Right renal cortex interstitium (tissue), 3 donors: Measurements from ENCODE around the gene AGR2. TPM values are rescaled to one million over a fixed set of nuclear protein-coding genes. Genes with fewer than 3 reads are reported as not detected.
"Not testable (repeated sequence)": the region's sequence is repeated elsewhere in the genome, so short reads cannot be mapped to it uniquely, and the experiment has no call there.

ENCODE experiments used
- DNase-seq, 3 donors: peaks; one replicate each; pipeline ENCODE4 v3.0.0-alpha.2; 2013; ENCODE audit warnings: low read depth in 3 of 3, low spot score in 2 of 3
- polyA plus RNA-seq, 3 donors: library from polyadenylated mRNA; unstranded; fragments of 120-200 nt; gene quantifications; one replicate each; pipeline ENCODE4 v1.2.1, GENCODE V29; 2013; ENCODE audit not compliant: insufficient read length in 3 of 3

Gene AGR2
- polyA plus RNA-seq, 3 donors: 56.4 to 75.9 (median 75.7) TPM

- DNase-seq: no peak
Observed at GRCh38 chr7:16774986-16775385, 29.8 kb downstream of the AGR2 start.

GRCh38 chr7:16774294-16774693 lies 30.5 kb downstream of the AGR2 start:
- no peak for DNase-seq

- no peak for DNase-seq
Observed at GRCh38 chr7:16773884-16774283, 30.9 kb downstream of the AGR2 start.

- DNase-seq: no peak
Observed at GRCh38 chr7:16773326-16773725, 31.5 kb downstream of the AGR2 start.

DNA sequence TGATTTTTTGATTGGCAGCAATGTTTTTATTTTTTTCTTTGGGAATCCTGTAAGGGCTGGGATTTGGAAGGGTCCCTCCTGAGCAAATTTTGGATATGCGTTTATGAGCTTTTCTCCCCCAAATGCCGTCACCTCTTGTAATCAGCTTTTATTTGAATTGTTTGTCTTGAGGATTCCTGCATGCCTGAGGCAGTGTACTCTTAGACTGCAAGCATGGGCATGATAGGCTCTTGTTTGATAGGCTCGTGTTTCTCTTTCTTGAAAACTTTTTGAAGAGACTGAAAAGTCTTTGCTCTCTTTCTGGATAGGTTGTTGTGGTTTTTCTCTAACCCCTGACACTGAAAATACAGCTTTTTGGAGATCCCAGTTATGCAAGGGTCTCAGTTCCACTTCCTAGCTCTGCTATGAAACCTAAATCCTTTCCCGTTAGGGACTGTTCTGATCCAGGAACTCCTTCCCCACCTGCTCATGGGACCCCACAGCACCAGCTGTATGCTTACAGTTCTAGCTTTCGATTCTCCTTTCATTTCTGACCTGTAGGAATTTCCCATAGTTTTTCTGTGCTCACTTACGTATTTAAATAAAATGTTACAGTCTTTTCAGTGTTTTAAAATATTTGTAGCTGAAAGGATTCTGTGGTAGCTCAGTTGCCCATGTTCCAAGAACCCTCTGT lies 34.0 kb downstream of the AGR2 start:
- DNase-seq: no peak

DNA sequence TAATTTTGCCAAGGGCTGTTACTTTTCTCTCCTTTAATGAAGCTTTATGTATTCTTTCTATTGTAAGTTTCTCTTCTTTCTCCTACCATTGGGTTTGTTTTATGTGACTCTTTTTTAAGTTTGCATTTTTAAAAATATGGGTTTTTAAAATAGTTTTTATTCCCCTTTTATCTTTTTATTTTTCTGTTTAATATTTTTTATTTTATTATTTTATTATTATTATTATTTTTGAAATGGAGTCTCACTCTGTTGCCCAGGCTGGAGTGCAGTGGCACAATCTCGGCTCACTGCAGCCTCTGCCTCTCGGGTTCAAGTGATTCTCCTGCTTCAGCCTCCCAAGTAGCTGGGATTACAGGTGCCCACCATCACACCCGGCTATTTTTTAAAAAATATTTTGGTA lies 34.8 kb downstream of the AGR2 start:
- not testable (repeated sequence) for DNase-seq

GRCh38 chr7:16765436-16765859 lies 39.4 kb downstream of the AGR2 start:
- no peak for DNase-seq

- DNase-seq: no peak
Observed at GRCh38 chr7:16764942-16765341, 39.9 kb downstream of the AGR2 start.

DNA sequence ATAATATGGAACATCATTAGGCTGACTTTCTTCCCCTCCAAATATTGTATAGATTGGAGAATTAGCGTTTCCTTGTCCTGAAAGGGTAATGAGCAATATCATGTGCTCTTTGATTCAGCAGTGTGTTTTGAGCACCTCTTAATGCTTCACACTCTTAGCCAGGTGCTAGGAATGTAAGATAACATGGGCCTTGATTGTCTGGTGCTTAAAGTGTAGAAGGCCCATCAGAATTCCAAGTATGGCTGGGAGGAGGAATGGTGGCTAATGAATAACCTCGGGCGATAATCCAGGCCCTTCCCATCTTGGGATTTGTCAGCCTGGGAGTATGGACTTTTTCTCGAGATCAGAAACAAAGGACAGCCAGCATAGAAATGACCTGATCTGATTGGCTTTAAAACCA lies 42.6 kb downstream of the AGR2 start:
- DNase-seq: no peak

GRCh38 chr7:16759840-16760239 lies 45.0 kb downstream of the AGR2 start:
- DNase-seq: no peak

DNA sequence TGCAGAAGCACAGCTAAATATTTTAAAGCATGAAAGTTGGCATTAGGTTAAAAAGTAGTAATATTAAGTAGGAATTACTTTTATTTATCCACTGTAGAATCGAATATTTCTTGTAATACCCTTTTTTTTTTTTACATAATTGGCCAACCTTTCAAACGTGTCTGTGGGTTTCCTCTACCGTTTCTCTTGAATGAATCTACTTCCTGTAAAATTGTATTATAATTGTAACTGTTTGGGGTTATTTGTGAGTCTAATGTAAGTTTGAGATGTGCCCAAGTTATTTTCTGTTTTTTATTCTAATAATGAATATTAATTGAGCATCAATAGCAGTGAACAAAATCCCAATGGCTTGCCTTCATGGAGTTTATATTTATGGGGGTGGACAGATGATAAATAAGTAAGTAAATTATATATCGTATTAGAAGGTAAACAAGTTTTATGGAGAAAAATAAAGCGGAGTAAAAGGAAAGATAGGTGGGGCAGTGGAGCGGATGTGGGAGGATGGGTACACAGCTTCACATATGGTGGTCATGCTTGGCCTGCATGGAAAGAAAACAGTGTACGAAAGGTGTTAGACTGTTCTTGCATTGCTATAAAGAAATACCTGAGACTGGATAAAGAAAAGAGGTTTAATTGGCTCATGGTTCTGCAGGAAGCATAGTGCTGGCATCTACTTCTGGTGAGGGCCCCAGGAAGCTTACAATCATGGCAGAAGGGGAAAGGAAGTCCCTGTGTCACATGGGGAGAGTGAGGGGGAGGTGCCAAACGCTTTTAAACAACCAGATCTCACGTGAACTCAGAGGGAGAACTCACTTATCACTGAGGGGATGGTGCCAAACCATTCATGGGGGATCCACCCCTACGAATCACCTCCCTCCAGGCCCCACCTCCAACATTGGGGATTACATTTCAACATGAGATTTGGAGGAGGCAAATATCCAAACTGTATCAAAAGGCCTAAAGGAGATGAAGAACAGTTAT lies 45.9 kb downstream of the AGR2 start:
- DNase-seq: no peak

DNA sequence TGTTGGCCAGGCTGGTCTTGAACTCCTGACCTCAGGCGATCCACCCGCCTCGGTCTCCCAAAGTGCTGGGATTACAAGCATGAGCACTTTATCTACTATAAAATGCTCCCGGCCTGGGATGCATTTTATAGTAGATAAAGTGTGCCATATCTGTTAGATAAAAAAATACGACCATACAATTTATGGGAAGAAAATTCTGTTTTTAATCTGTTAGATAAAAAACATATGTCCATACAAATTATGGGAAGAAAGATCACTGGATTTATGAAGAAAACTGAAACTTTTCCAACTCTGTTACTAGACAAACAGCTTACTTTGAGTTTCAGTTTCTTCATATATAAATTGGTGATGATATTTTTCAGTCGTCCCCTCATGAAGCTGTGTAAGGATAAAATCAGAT lies 46.8 kb downstream of the AGR2 start:
- no peak for DNase-seq

GRCh38 chr7:16755397-16755796 lies 49.4 kb downstream of the AGR2 start:
- DNase-seq: no peak

- no peak for DNase-seq
Observed at GRCh38 chr7:16754856-16755317, 49.9 kb downstream of the AGR2 start.

- peak in 2 of 3 donors; percentile 26 to 45 for DNase-seq
Observed at GRCh38 chr7:16753932-16754855, 50.6 kb downstream of the AGR2 start.

DNA sequence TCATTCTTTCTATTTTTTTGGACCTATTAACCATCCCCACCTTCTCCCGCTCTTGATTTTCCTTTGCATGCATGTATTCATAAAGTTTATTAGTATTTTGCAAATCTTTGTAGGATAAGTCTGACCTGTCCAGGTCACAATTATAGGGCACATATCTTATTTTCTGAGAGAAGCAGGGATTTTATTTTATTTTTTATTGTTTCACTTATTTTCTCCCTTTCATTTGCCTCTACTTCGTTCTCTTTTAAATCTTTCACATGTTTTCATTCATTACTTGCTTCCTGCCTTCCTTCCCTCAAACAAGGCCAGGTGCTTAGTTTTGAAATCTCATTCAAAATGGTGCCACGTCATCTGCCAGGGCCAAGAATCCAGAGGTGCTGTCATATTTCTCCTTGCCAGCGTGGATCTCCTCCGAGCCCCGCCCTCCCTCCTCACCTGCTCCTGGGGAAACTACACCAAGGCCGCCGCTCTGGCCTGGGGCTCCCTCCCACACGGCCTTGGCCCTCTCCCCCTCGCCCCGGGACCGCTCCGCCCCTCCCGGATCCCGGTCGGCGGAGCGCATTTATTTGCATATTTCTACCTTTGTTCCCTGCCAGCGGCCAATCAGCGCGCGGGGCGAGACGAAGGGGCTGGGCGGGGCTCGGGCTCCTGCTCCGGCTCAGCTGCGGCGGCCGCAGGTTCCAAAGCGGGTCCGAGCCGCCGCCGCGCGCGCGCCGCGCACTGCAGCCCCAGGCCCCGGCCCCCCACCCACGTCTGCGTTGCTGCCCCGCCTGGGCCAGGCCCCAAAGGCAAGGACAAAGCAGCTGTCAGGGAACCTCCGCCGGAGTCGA lies 51.5 kb downstream of the AGR2 start, which contains the start of gene TSPAN13:
TSPAN13 (plus strand) TSS at position 654 of the 830 bp plus-strand sequence. CDS start 213 bp downstream, outside the sequence.
- peak in 2 of 3 donors; percentile 52 to 63 for DNase-seq

- DNase-seq: no peak
Observed at GRCh38 chr7:16747102-16747501, 57.7 kb downstream of the AGR2 start.

GRCh38 chr7:16745645-16746044 lies 59.2 kb downstream of the AGR2 start:
- DNase-seq: no peak

GRCh38 chr7:16744518-16745250 lies 60.1 kb downstream of the AGR2 start:
- no peak for DNase-seq
